ENCODE data around the gene C17orf100. TPM values are rescaled to one million over a fixed set of nuclear protein-coding genes. Genes with fewer than 3 reads are reported as not detected.

C17orf100 gene
- total and polyA plus RNA-seq, 2 of the 13 experiments (the other 11 are each of a cell fraction or from before 2014, with no cell fraction given) = 3.6 to 8.7 TPM

DNA sequence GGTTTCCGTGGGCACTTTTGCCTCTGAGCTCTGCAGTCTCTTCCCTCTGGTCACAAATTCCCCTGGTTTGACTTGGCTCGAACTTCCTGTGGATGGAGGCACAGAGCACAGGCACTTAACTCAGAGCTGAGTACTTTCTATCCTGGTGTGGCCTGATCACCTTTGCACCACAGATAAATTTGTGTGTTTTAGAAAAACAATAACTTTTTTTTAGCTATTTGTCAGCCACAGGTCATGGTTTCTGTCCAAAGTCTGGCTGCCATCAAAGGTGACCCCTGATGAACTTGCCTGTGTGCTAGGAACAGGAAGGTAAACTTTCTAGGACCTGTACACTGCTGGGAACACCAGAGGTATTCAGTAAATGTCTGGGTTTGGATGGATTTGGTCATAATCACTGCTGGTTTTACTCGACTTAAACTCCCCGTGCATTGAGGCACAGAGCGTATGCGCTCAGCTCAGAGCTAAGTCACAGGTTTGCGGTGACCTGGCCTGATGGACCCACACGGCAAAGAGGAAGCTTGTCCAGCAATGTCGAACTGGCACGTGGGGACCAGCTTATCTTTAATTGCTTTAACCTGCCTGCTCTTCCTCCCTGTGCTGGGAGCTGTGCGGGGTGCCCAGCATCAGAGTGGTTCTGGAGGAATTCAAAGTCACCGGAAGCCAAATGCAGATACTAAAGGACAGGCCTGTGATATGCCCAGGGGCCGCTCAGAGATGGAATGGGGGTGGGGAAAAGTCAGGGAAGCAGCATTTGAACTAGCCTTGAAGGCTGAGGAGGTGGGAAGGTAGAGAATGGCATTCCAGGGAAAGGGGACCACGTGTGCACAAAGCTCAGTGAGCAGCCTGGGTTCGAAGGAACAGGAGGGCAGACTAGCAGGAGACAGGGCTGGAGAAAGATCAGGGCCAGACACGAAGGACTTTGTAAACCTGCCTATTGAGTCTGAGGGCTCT is 48.7 kb downstream of the C17orf100 start (continued):
- TF ChIP-seq ZSCAN21 (CRISPR knock-in tag; IDR thresholded peaks at IDR 0.05; ENCODE audit: borderline replicate concordance) = peak; percentile 100
- peak; percentile 45; the same call in 1 of the 2 replicates for TF ChIP-seq BHLHE40 (IDR thresholded peaks at IDR 0.05; ENCODE audit: low read length)
- TF ChIP-seq, protein P1, sequence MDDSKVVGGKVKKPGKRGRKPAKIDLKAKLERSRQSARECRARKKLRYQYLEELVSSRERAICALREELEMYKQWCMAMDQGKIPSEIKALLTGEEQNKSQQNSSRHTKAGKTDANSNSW (CRISPR knock-in tag; IDR thresholded peaks at IDR 0.05; ENCODE audit: borderline replicate concordance) = no peak
- TF ChIP-seq, protein P2, sequence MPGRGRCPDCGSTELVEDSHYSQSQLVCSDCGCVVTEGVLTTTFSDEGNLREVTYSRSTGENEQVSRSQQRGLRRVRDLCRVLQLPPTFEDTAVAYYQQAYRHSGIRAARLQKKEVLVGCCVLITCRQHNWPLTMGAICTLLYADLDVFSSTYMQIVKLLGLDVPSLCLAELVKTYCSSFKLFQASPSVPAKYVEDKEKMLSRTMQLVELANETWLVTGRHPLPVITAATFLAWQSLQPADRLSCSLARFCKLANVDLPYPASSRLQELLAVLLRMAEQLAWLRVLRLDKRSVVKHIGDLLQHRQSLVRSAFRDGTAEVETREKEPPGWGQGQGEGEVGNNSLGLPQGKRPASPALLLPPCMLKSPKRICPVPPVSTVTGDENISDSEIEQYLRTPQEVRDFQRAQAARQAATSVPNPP (CRISPR knock-in tag; IDR thresholded peaks at IDR 0.05) = peak; percentile 81
- no peak for TF ChIP-seq KAT2B (IDR thresholded peaks at IDR 0.05; ENCODE audit: borderline replicate concordance, low read depth, low read length)
- TF ChIP-seq ZNF737 (CRISPR knock-in tag; IDR thresholded peaks at IDR 0.05; ENCODE audit: borderline replicate concordance) = no peak
- TF ChIP-seq, protein P3, sequence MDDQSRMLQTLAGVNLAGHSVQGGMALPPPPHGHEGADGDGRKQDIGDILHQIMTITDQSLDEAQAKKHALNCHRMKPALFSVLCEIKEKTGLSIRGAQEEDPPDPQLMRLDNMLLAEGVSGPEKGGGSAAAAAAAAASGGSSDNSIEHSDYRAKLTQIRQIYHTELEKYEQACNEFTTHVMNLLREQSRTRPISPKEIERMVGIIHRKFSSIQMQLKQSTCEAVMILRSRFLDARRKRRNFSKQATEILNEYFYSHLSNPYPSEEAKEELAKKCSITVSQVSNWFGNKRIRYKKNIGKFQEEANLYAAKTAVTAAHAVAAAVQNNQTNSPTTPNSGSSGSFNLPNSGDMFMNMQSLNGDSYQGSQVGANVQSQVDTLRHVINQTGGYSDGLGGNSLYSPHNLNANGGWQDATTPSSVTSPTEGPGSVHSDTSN (CRISPR knock-in tag; IDR thresholded peaks at IDR 0.05; ENCODE audit: borderline replicate concordance) = no peak
- 0 out of 2 replicates have a peak, but pooled peaks have one; percentile 43 for TF ChIP-seq ZNF775 (CRISPR knock-in tag; IDR thresholded peaks at IDR 0.05; ENCODE audit: borderline replicate concordance)
- TF ChIP-seq ZNF17 (CRISPR knock-in tag; IDR thresholded peaks at IDR 0.05) = no peak
- no peak for TF ChIP-seq GTF2F1 (IDR thresholded peaks at IDR 0.05; ENCODE audit: low read length)
- TF ChIP-seq, protein P4, sequence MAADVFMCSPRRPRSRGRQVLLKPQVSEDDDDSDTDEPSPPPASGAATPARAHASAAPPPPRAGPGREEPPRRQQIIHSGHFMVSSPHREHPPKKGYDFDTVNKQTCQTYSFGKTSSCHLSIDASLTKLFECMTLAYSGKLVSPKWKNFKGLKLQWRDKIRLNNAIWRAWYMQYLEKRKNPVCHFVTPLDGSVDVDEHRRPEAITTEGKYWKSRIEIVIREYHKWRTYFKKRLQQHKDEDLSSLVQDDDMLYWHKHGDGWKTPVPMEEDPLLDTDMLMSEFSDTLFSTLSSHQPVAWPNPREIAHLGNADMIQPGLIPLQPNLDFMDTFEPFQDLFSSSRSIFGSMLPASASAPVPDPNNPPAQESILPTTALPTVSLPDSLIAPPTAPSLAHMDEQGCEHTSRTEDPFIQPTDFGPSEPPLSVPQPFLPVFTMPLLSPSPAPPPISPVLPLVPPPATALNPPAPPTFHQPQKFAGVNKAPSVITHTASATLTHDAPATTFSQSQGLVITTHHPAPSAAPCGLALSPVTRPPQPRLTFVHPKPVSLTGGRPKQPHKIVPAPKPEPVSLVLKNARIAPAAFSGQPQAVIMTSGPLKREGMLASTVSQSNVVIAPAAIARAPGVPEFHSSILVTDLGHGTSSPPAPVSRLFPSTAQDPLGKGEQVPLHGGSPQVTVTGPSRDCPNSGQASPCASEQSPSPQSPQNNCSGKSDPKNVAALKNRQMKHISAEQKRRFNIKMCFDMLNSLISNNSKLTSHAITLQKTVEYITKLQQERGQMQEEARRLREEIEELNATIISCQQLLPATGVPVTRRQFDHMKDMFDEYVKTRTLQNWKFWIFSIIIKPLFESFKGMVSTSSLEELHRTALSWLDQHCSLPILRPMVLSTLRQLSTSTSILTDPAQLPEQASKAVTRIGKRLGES (CRISPR knock-in tag; IDR thresholded peaks at IDR 0.05; ENCODE audit: borderline replicate concordance) = no peak; the same call in 1 of the 2 replicates
- TF ChIP-seq, protein P5, sequence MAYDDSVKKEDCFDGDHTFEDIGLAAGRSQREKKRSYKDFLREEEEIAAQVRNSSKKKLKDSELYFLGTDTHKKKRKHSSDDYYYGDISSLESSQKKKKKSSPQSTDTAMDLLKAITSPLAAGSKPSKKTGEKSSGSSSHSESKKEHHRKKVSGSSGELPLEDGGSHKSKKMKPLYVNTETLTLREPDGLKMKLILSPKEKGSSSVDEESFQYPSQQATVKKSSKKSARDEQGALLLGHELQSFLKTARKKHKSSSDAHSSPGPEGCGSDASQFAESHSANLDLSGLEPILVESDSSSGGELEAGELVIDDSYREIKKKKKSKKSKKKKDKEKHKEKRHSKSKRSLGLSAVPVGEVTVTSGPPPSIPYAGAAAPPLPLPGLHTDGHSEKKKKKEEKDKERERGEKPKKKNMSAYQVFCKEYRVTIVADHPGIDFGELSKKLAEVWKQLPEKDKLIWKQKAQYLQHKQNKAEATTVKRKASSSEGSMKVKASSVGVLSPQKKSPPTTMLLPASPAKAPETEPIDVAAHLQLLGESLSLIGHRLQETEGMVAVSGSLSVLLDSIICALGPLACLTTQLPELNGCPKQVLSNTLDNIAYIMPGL (CRISPR knock-in tag; IDR thresholded peaks at IDR 0.05; ENCODE audit: borderline replicate concordance in 1 of 2, low read depth in 1 of 2) = peak in 1 of 2 experiments; percentile 67; a peak in 2 of 4 replicates
- peak; percentile 88 for TF ChIP-seq ZMYM2 (CRISPR knock-in tag; IDR thresholded peaks at IDR 0.05)
- TF ChIP-seq SMAD1 (CRISPR knock-in tag; IDR thresholded peaks at IDR 0.05; ENCODE audit: borderline replicate concordance, low read depth) = no peak
- peak; percentile 92 for TF ChIP-seq ARNTL (CRISPR knock-in tag; IDR thresholded peaks at IDR 0.05)
- TF ChIP-seq ZNF550 (CRISPR knock-in tag; IDR thresholded peaks at IDR 0.05; ENCODE audit: borderline replicate concordance) = no peak
- TF ChIP-seq KAT7 (CRISPR knock-in tag; IDR thresholded peaks at IDR 0.05; ENCODE audit: borderline replicate concordance) = peak; percentile 51; the same call in 1 of the 2 replicates
- no peak for TF ChIP-seq ZNF839 (CRISPR knock-in tag; IDR thresholded peaks at IDR 0.05; ENCODE audit: borderline replicate concordance)
